ENCODE measurements around the gene WDR41.
A peak's percentile ranks its signal among the peaks of the same experiment; 100 is the strongest.

DNA sequence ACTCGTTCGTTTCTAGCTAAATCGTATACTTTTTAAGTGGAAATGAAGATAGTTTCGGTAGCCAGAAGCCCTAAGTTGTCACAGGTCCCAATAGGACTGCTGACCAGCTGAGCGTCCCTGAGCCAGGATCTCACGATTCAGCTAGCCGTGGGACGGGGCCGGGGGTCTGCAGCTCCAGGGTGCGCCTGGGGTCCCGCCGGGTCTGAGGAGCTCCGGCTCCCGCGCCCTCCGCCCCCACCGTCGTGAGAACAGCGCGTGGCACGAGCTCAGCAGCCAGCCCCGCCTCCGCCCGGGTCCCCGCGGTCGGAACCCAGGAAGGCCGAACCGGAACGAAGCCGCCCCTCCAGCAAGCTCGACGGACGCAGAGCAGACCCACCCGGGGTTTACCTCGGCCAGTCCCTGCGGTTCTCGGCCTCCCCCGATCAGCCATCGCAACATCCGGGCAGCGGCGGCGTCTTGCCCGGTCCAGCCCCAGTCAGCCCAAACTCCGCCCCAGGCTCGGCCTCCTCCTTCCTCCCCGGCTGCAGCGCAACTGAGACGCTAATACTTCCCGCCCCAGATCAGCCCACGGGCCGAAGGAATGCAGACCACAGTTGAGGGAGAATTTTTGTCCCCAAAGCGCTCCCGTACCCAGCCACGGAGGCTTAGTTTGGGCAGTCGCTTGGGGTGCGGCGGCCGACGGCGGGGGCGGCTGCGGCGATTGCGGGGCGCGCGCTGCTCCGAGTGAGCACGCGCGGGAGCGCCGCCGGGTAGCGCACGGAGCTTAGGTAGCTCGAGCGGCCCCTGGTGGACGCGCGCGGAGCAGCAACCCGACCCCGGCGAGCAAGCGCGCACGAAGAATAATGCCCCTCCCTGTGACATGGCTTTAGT is at the start of gene WDR41:
- TF ChIP-seq POLR2A (IDR thresholded peaks at IDR 0.05), result peak; percentile 48 to 49
- TF ChIP-seq, protein P1, sequence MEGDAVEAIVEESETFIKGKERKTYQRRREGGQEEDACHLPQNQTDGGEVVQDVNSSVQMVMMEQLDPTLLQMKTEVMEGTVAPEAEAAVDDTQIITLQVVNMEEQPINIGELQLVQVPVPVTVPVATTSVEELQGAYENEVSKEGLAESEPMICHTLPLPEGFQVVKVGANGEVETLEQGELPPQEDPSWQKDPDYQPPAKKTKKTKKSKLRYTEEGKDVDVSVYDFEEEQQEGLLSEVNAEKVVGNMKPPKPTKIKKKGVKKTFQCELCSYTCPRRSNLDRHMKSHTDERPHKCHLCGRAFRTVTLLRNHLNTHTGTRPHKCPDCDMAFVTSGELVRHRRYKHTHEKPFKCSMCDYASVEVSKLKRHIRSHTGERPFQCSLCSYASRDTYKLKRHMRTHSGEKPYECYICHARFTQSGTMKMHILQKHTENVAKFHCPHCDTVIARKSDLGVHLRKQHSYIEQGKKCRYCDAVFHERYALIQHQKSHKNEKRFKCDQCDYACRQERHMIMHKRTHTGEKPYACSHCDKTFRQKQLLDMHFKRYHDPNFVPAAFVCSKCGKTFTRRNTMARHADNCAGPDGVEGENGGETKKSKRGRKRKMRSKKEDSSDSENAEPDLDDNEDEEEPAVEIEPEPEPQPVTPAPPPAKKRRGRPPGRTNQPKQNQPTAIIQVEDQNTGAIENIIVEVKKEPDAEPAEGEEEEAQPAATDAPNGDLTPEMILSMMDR (IDR thresholded peaks at IDR 0.05), result peak; percentile 88 to 97 (median 92)

Measured in Peyer's patch (tissue), 4 donors.